GM12874 (cell line): Measurements from ENCODE around the gene AFMID.

ENCODE experiments used
- CTCF ChIP-seq: IDR thresholded peaks from 2 replicates; pipeline ENCODE4 v1.5.1; 2011; ENCODE audit warnings: low read depth, mild to moderate bottlenecking, control low read depth, low read length, moderate library complexity; ENCODE audit not compliant: insufficient read depth

Gene AFMID

GRCh38 chr17:78180508-78180907 is 6.7 kb upstream of the AFMID start:
- TF ChIP-seq CTCF: no peak

- TF ChIP-seq CTCF: no peak
These were observed 4.7 kb upstream of the AFMID start for GRCh38 chr17:78182504-78182903.

- TF ChIP-seq CTCF: no peak
These were observed 3.2 kb upstream of the AFMID start for GRCh38 chr17:78183916-78184315.

- no peak for TF ChIP-seq CTCF
These were observed 2.8 kb upstream of the AFMID start for GRCh38 chr17:78184351-78184750.

- TF ChIP-seq CTCF: no peak
These were observed 2.3 kb upstream of the AFMID start for GRCh38 chr17:78184868-78185267.

- TF ChIP-seq CTCF: no peak
These were observed 1.0 kb upstream of the AFMID start for GRCh38 chr17:78185981-78186691.

GRCh38 chr17:78196716-78197115 is 9.6 kb downstream of the AFMID start:
- no peak for TF ChIP-seq CTCF
